Caco-2 (cell line): Measurements from ENCODE around the gene CREB3L1. TPM values are rescaled to one million over a fixed set of nuclear protein-coding genes. Genes with fewer than 3 reads are reported as not detected.

Experiments used
- BruUV-seq: library from RNA; stranded (reverse); fragments of 400-500 nt; replicated peaks from 2 replicates; lab custom pipeline; 2021; lab: Mats Ljungman, UMichigan
- CTCF ChIA-PET: fragments of 300-600 bp; sonication (Branson Sonifier 250); formaldehyde crosslinking; loops from one replicate; lab custom pipeline; 2022; ENCODE audit warnings: antibody characterized with exemption; lab: Charles Lee
- POLR2A ChIA-PET: fragments of 300-600 bp; sonication (Branson Sonifier 250); formaldehyde crosslinking; loops from one replicate; lab custom pipeline; 2022; ENCODE audit warnings: antibody characterized with exemption; lab: Charles Lee
- DNase-seq, 2 experiments: peaks; one replicate each; pipeline versions ENCODE4 v3.0.0 to v3.0.0-alpha.2; 2020 to 2022
- H3K27me3 ChIP-seq: replicated peaks from 2 replicates; pipeline ENCODE4 v1.6.0; 2011; ENCODE audit warnings: low read length; ENCODE audit not compliant: control insufficient read depth, insufficient read depth
- H3K36me3 ChIP-seq: 2 replicates; pipeline ENCODE4 v1.5.1; 2011; ENCODE audit warnings: low read length; ENCODE audit not compliant: control insufficient read depth, insufficient read depth
- H3K4me1 ChIP-seq: fragments of 250-450 bp; sonication (Bioruptor Pico); 2 replicates; pipeline ENCODE4 v1.5.1; 2020; ENCODE audit warnings: mild to moderate bottlenecking
- H3K4me3 ChIP-seq: 2 replicates; pipeline ENCODE4 v1.5.1; 2011; ENCODE audit warnings: low read depth, mild to moderate bottlenecking, control low read depth, low read length
- H3K9me3 ChIP-seq: fragments of 250-450 bp; sonication (Bioruptor Pico); 2 replicates; pipeline ENCODE4 v1.5.1; 2020; ENCODE audit warnings: mild to moderate bottlenecking, moderate library complexity
- H3K27ac Mint-ChIP-seq: one replicate; pipeline ENCODE4 v1.8.0; 2022; ENCODE audit warnings: mixed read lengths; ENCODE audit not compliant: unreplicated experiment
- H3K27me3 Mint-ChIP-seq: one replicate; pipeline ENCODE4 v1.8.0; 2022; ENCODE audit warnings: mixed read lengths; ENCODE audit not compliant: insufficient read depth, unreplicated experiment
- H3K36me3 Mint-ChIP-seq: one replicate; pipeline ENCODE4 v1.8.0; 2022; ENCODE audit warnings: mild to moderate bottlenecking, mixed read lengths; ENCODE audit not compliant: insufficient read depth, unreplicated experiment
- H3K4me1 Mint-ChIP-seq: one replicate; pipeline ENCODE4 v1.8.0; 2022; ENCODE audit warnings: low read depth, mixed read lengths; ENCODE audit not compliant: unreplicated experiment
- H3K4me3 Mint-ChIP-seq: one replicate; pipeline ENCODE4 v1.8.0; 2022; ENCODE audit warnings: mild to moderate bottlenecking, moderate library complexity, mixed read lengths; ENCODE audit not compliant: unreplicated experiment
- H3K9me3 Mint-ChIP-seq: one replicate; pipeline ENCODE4 v1.8.0; 2022; ENCODE audit warnings: mixed read lengths; ENCODE audit not compliant: unreplicated experiment
- CTCF ChIP-seq, 2 experiments: fragments of 200-600 bp in 1 of 2; IDR thresholded peaks; 1 replicate in 1 of 2; 2 replicates in 1 of 2; pipeline versions ENCODE4 v1.5.1 to v1.8.0; 2011 to 2022; ENCODE audit warnings: antibody characterized with exemption in 1 of 2, control low read depth in 1 of 2, inconsistent platforms in 1 of 2, low read depth in 1 of 2, low read length in 1 of 2, mild to moderate bottlenecking in 1 of 2, moderate library complexity in 1 of 2; ENCODE audit not compliant: insufficient read depth in 1 of 2, severe bottlenecking in 1 of 2, unreplicated experiment in 1 of 2
- intact Hi-C: fragments of 100-400 bp; cut with micrococcal nuclease; formaldehyde crosslinking; loops from one replicate; pipeline ENCODE4 v1.10.0; 2022; ENCODE audit not compliant: unreplicated experiment
- total RNA-seq: library from RNA; stranded (reverse); gene quantifications from 2 replicates; pipeline ENCODE4 v1.2.3, GENCODE V29; 2022

The CREB3L1 gene
- total RNA-seq, 1 experiment from 2014 or later: 24.9 TPM

GRCh38 chr11:46272816-46273427, 4.5 kb upstream of the CREB3L1 start:
- ChIA-PET CTCF (interaction anchor here (1.8 kb wide), 2 partner anchors 30 to 34 kb away, joined by 5 to 6 read pairs; no protein-coding TSS in a partner anchor), POLR2A (interaction anchor here (3.6 kb wide), 1 partner anchor 30 kb away, joined by 22 read pairs; no protein-coding TSS in a partner anchor)
- Mint-ChIP-seq H3K36me3 (no peaks in the 10 kb centered on the region), H3K9me3 (no peaks in the 10 kb centered on the region), H3K4me1 (peaks cover 57% of the 10 kb centered on the region), H3K27ac (peak overlapping the region; percentile 82), H3K27me3 (no peaks in the 10 kb centered on the region), H3K4me3 (peak overlapping the region; percentile 26)
- H3K4me1 ChIP-seq: peaks cover 71% of the 10 kb centered on the region
- H3K36me3 ChIP-seq: no peaks in the 10 kb centered on the region
- no peak overlapping the region for H3K4me3 ChIP-seq
- intact Hi-C loops: no loop called here
- H3K27me3 ChIP-seq: no peaks in the 10 kb centered on the region
- DNase-seq: no peak
- TF ChIP-seq CTCF (IDR thresholded peaks at IDR 0.05; ENCODE audit: insufficient read depth in 1 of 2, low read depth in 1 of 2, low read length in 1 of 2, severe bottlenecking in 1 of 2, unreplicated experiment in 1 of 2): no peak
- BruUV-seq: no TSS peak
- no peaks in the 10 kb centered on the region for H3K9me3 ChIP-seq

- no peaks in the 10 kb centered on the region for H3K9me3 Mint-ChIP-seq
- H3K4me3 Mint-ChIP-seq: no peak overlapping the region
- peak; percentile 74 to 87 for DNase-seq
- POLR2A ChIA-PET: interaction anchor here (3.6 kb wide), 1 partner anchor 30 kb away, joined by 22 read pairs; no protein-coding TSS in a partner anchor
- no peaks in the 10 kb centered on the region for H3K27me3 Mint-ChIP-seq
- no TSS peak for BruUV-seq
- CTCF ChIA-PET: interaction anchor here (0.6 to 1.8 kb wide), 5 partner anchors 11 to 41 kb away, joined by 3 to 6 read pairs (median 5); no protein-coding TSS in a partner anchor
- no peak overlapping the region for H3K4me3 ChIP-seq
- peaks cover 60% of the 10 kb centered on the region for H3K4me1 Mint-ChIP-seq
- H3K9me3 ChIP-seq: no peaks in the 10 kb centered on the region
- H3K36me3 Mint-ChIP-seq: no peaks in the 10 kb centered on the region
- no peaks in the 10 kb centered on the region for H3K27me3 ChIP-seq
- H3K27ac Mint-ChIP-seq: peak overlapping the region; percentile 82
- intact Hi-C loops: loop anchor here (1.0 kb wide), 1 partner anchor 21 kb away; no protein-coding TSS in a partner anchor
- H3K4me1 ChIP-seq: peaks cover 74% of the 10 kb centered on the region
- no peaks in the 10 kb centered on the region for H3K36me3 ChIP-seq
- TF ChIP-seq CTCF (IDR thresholded peaks at IDR 0.05; ENCODE audit: insufficient read depth in 1 of 2, low read depth in 1 of 2, low read length in 1 of 2, severe bottlenecking in 1 of 2, unreplicated experiment in 1 of 2): no peak
These were observed 3.8 kb upstream of the CREB3L1 start for GRCh38 chr11:46273511-46274205.

- ChIA-PET CTCF (interaction anchor here (1.2 to 2.3 kb wide), 3 partner anchors 14 to 36 kb away, joined by 3 to 12 read pairs (median 4); no protein-coding TSS in a partner anchor), POLR2A (interaction anchor here (0.5 to 3.5 kb wide), 2 partner anchors 33 to 150 kb away, joined by 3 to 23 read pairs; no protein-coding TSS in a partner anchor)
- Histone ChIP-seq H3K4me3 (no peak overlapping the region), H3K9me3 (no peaks in the 10 kb centered on the region), H3K36me3 (no peaks in the 10 kb centered on the region), H3K27me3 (no peaks in the 10 kb centered on the region), H3K4me1 (peaks cover 73% of the 10 kb centered on the region)
- Mint-ChIP-seq H3K4me3 (peak overlapping the region; percentile 89), H3K27me3 (no peaks in the 10 kb centered on the region), H3K36me3 (peaks cover 6% of the 10 kb centered on the region), H3K4me1 (peaks cover 64% of the 10 kb centered on the region), H3K27ac (peak overlapping the region; percentile 52), H3K9me3 (no peaks in the 10 kb centered on the region)
- BruUV-seq: no TSS peak
- intact Hi-C loops: loop anchor here (2.0 kb wide), 1 partner anchor 21 kb away; no protein-coding TSS in a partner anchor
- TF ChIP-seq CTCF (IDR thresholded peaks at IDR 0.05; ENCODE audit: insufficient read depth in 1 of 2, low read depth in 1 of 2, low read length in 1 of 2, severe bottlenecking in 1 of 2, unreplicated experiment in 1 of 2): no peak
- peak; percentile 58 to 72 for DNase-seq
These were observed 1.4 kb upstream of the CREB3L1 start for GRCh38 chr11:46275964-46276641.
